HG03520 (cell line): Measurements from ENCODE around the gene ZBTB5.
"Not testable (repeated sequence)": the region's sequence is repeated elsewhere in the genome, so short reads cannot be mapped to it uniquely, and the experiment has no call there.

Source experiments
- ATAC-seq: cut with Tn5 transposase; IDR thresholded peaks from one replicate; pipeline ENCODE4 v1.9.1; 2021; ENCODE audit warnings: mild to moderate bottlenecking, moderate library complexity; ENCODE audit not compliant: unreplicated experiment

Gene ZBTB5

GRCh38 chr9:37426431-37426830 lies 38.8 kb downstream of the ZBTB5 start:
- not testable (repeated sequence) for ATAC-seq

GRCh38 chr9:37425298-37425752 lies 39.9 kb downstream of the ZBTB5 start:
- ATAC-seq, result no peak

DNA sequence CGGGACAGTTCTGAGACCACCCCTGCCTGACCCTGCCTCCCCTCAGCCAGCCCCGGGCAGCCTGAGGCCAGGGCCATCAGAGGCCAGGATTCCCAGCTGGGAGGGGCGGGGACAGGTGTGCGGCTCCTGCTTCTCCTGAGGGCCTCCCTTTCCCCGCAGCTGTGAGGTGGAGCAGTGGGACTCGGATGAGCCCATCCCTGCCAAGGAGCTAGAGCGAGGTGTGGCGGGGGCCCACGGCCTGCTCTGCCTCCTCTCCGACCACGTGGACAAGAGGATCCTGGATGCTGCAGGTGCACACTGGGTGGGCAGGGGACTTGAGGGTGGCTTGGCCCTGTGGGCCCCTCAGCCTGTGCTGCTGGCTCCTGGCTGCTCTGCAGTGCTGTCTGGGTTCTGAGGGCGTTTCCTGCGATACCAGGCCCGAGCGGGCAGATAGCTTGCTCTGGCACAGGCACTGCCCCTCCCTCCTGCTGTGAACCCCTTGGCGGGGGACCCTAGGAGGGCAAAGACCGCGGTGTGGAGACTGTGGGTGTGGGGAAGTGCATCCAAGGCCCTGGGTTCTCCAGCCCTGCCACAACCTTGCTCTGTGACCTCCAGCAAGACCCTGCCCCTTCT lies 40.5 kb downstream of the ZBTB5 start:
- ATAC-seq, result no peak

- no peak for ATAC-seq
Observed at GRCh38 chr9:37424204-37424685, 41.0 kb downstream of the ZBTB5 start.

GRCh38 chr9:37423508-37423907 lies 41.7 kb downstream of the ZBTB5 start:
- ATAC-seq, result no peak

GRCh38 chr9:37422289-37423104 lies 42.8 kb downstream of the ZBTB5 start, which contains the start of gene GRHPR:
Gene GRHPR, plus strand, starts transcription at chr9:37422696. Its CDS starts 55 bp downstream, at chr9:37422751.
- ATAC-seq, result peak; percentile 90

GRCh38 chr9:37421914-37422288 lies 43.3 kb downstream of the ZBTB5 start:
- no peak for ATAC-seq

DNA sequence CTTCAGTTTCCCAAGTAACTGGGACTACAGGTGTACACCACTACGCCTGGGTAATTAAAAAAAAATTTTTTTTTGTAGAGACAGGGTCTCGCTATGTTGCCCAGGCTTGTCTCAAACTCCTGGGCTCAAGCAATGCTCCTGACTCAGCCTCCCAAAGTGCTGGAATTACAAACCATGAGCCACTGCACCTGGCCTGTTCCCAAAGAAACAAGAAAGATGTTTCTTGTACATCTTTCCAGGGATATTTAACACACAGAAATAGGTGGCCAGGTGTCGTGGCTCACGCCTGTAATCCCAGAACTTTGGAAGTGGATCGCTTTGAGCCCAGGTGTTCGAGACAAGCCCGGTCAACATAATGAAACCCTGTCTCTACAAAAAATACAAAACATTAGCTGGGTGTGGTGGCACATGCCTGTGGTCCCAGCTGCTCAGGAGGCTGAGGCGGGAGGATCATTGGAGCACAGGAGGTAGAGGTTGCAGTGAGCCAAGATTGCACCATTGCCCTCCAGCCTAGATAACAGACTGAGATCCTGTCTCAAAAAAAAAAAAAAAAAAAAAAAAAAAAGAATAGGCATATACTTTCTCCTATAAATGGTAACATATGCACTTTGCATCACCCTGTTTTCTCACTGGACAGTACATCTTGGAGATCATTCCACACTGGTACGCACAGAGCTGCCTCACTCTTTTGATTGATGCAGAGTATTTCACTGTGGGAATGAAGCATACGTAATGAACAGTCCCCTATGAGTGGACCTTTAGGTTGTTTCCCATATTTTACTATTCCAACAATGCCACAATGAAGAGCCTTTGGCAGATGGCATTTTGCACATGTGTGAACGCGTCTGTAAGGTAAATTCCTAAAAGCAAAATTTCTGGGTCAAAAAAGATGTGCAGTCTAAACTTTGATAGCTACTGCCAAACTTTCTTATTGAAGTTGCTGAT lies 44.7 kb downstream of the ZBTB5 start:
- no peak for ATAC-seq

- ATAC-seq, result no peak
Observed at GRCh38 chr9:37419204-37419603, 46.0 kb downstream of the ZBTB5 start.

DNA sequence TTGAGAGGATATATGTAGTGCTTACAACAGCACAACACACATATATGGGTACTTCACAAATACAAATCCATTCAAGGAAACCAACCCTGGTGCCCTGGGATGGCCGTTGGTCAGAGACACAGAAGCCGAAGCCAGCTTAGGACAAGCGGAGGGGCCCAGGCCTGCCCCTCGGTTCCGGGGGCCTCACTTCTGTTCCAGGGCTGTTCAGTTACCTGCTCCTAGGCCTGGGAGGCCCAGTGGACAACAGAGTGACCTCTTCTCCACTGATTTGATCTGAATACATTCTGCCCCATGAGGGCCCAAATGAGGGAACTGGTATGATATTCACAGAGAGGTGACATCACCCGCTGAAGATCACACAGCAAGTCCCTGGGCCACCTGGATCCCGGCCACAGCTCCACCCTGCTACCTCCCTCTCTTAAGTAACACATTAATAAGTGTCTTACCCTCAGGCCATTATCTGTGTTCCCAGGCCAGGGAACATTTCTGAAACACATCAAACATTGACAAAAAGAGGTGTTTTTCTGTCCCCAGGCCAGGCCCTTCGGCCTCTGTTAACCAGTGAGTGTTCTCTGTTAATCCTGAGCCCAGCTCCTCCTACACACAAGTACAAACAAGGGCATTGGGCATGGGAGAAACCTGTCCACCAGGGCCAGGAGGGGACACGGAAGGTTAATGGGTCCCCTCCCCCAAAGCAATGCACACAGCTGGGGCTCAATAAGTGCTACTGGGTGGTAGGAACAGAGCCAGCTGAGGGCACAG lies 47.2 kb downstream of the ZBTB5 start:
- ATAC-seq, result no peak

DNA sequence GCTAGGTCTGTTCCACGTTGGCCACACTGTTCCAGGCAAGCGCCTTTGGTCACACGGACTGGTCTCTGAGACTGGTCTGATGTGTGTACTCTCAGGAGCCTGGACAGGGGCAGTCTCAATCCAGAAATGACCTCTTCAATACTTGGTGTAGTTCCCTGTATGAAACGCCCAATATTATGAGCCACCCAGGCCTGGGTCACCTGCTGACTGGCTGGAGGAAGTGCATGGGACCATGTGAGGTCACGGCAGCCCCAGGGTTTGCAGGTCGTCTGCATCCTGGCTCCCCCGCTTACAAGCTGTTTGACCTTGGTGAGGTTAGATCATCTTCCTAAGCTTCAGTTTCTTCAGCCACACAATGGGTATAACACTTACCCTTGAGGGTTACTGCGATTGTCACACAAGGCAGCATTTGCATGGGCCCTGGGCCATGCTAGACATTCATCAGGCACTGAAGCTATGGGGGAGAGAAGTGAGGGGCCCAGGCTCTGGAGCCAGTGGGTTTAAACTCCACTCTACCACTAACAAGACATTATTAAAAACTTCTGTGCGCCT lies 47.9 kb downstream of the ZBTB5 start:
- no peak for ATAC-seq

- no peak for ATAC-seq
Observed at GRCh38 chr9:37415011-37415719, 50.1 kb downstream of the ZBTB5 start.

GRCh38 chr9:37414503-37414943 lies 50.7 kb downstream of the ZBTB5 start:
- no peak for ATAC-seq

- no peak for ATAC-seq
Observed at GRCh38 chr9:37413311-37413710, 51.9 kb downstream of the ZBTB5 start.

GRCh38 chr9:37412431-37413151 lies 52.7 kb downstream of the ZBTB5 start:
- ATAC-seq, result no peak

DNA sequence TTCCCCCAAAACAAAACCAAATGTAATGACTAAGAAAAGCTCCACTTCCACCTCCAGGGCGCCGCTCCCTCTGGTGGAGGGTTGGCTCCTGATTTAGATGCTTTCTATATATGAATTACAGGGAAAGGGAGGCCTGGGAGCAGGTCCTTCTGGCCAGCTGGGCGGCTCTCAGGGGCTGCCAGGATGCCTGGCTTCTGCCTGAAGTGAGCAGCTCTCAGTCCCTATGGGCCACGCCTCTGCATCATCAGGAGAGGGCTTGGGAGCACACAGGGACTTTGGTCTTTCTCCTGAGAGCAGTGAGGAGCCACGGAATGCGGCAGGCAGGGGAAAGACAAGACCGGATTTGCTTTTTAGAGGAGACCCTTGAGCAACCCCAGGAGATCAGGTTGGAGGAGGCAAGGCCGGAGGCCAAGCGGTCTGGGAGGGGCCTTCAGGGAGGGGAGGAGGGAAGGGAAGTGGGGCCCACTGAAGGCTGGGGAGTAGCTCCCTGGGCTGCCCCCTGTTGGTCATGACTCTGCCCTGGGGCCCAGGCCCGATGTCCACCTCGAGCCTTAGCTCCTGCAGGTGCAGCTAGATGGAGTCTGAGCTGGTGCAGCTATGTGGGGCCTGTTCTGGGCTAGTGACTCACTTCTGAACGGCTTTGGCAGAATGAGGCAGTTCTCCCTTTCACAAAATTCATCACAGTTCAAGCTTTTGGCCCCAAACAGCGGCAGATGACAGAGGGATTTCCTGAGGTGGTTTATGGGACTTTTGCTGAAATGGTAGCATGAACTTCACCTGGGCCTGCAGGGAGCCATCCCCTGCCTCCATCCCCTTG lies 54.1 kb downstream of the ZBTB5 start:
- ATAC-seq, result peak; percentile 16

DNA sequence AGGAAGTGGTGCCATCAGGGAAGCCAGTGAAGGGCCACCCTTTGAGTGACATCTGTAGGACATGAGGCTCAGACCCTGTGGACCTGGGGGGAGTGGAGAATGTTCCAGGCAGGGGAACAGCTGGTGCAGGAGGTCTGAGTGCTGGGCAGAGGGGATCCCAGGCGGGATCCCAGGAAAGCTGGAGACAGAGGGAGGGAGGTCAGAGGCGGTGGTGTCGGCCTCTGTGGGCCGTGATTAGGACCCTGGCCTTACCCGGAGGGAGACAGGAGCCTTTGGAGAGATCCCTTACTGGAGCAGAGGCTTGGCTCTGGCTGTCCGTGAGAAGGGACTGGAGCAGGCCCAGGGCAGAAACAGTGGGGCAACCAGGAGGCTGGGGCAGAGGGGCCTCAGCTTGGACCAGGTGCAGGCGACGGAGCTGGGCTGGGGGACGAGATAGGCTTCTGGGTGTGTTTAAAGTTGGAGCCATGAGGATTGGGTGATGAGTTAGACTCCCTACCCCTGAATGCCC lies 54.8 kb downstream of the ZBTB5 start:
- ATAC-seq, result no peak
